Endothelial cell of hepatic sinusoid (primary cell): Measurements from ENCODE around the gene RNF212.

Experiments
- in situ Hi-C: cut with HindIII; loops from 2 replicates; pipeline ENCODE4 v1.10.0; 2017; ENCODE audit warnings: low sequenced_read_pairs

Gene RNF212

DNA sequence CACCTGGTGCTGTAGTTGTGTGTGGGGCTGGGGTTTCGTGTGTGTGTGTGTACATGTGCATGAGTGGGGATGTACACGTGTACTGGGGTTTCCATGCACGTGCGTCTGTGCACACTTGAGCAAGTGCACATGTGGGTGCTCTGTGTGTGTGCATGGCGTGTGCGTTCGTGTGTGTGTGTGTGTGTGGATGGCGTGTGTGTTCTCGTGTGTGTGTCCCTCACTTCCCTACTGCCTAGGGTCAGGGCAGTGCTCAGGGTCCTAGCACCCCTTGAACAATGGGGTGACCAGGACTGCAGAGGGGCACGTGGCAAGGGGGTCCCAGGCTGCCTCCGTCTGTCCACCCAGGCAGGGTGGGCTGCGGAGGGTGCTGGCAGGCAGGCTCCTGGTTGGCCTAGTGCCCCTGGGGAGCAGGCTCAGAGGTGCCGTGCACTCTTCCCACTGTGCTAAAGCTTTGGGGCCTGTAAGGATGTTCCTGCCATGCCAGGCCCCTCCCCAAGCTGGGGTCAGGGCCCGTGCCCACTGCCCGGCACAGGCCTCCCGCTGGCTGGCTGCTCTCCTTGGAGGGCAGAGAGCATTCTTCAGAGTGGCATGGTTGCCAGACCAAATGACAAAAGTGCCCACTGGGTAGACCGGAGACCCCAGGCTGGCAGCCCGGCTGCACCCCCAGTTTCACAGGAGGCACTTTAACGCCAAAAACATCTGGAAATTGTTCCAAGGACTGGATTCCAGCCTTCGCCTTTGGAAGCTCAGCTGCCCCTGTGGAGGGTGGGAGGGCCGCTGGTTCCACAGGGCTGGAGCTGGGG lies 72.8 kb downstream of the RNF212 start:
- in situ Hi-C loops, result no loop called here

DNA sequence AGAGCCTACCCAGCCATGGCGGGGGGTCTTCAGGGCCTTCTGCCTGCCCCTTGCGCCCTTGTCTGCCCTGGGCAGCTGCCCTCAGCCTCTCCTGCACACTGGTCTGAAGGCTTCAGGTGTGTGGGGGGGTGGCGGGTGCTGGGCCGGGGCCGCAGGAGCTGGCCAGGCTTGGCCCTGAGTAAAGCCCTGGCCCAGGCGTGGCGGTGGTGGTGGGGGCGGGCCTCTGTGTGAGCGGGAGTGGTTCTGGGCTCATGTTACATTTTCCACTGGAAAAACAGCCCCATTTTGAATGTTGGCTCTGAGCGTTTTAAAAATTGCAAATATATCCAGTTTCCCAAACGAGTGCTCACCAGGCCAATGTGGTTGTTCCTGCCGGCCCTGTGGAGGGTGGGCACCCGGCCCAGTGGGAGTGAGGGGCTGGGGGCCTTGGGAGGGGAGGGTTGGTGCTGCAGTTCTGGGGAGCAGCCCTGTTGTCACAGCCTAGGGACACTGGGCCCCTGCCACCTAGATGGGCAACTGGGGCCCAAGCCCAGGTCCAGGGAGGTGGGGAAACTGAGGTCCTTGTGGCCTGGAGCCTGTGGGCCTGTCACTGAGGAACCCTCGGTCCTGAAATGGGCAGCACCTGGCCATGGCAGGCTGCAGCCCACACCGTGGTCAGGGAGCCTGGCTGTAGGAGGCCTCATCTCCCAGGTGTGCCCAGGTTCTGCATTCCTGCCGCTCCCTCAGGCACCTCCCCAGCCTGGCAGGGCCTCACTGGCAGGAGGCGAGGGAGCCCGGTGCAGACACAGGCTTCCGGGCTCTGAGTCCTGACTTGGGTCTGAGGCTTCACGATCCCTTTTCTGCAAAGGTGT lies 73.6 kb downstream of the RNF212 start:
- in situ Hi-C loops, result loop anchor here (10.0 kb wide), 2 partner anchors 105 to 315 kb away; partner anchors contain the start of genes GAK and TMEM175

DNA sequence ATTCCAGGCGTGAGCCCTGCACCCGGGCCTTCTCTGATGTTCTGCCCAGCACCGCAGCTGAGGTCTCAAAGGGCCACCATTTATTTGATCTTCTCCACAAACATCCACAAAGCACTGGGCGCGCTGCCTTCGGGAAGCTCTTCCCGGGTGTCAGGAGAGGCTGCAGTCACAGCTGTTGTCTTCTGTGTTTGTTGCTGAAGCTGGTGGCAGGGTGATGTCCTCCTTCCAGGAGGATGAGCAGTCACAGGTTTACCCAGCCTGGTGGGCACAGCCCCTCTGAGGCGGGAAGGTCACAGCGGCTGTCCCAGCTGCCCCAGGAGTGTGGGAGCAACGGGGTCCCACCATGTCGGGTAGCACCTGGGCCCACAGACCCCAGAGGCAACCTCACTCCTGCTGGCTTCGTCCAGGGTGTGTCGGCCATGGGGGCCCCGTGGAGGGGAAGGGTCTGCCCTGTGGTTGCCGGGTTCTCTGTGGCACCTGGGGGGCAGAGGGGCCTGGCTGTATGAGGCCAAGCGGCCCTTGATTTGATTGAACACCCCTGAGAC lies 74.3 kb downstream of the RNF212 start:
- in situ Hi-C loops, result loop anchor here (10.0 kb wide), 2 partner anchors 104 to 316 kb away; partner anchors contain the start of genes GAK and TMEM175

DNA sequence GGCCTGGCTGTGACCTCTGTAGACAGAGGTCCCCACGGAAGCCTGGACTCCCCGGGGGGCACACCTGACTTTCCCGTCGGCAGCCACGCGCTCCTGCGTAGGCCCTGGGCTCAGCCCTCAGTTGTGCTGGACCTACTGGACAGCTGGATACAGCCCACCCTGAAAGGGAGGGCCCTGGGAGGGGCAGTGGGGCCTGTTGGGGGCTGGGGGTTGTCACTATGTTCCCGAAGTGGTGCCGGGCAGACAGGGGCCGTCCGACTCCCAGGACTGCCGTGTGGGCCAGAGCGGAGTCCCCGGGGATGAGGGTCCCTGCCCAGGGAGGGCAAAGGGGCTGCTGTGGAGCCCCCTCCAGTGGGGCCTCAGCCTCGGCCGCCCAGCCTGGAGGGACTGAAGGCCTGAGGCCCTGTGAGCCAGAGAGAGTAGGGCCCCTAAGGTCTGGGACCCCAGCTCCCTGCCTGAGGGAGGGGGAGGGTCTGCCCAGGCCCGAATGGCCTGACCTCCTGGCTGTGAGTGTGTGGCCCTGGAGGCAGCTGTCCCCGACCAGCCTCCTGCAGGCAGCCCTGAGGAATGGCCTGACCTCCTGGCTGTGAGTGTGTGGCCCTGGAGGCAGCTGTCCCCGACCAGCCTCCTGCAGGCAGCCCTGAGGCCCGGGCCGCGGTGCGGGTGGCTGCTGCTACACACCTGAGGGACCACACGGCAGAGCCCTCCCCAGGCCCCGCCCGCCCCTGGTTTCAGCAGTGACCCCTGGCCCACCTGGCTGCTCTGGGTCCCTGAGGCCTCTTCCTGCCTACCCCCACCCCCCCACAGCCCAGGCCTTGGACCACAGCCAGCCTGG lies 76.2 kb downstream of the RNF212 start:
- in situ Hi-C loops, result loop anchor here (10.0 kb wide), 2 partner anchors 102 to 318 kb away; partner anchors contain the start of genes GAK and TMEM175

DNA sequence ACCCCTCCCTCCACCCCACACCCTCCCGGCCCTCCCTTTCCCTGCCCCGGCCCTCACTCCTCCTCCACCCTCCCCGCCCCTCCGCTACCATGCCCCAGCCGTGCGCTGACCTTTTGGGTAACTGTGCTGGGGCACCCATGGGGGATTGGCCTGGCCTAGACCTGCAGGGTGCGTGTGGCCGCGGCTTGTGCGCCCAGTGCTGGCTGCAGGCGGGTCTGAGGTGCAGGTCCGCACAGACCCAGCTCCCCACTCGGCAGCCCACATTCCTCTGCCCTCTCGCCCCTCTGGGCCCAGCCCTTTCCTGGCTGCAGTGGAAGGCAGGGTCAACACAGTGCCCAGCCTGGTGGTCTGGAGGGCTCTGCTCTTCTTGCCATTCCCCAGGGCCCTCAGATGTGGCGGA lies 77.3 kb downstream of the RNF212 start:
- in situ Hi-C loops, result loop anchor here (10.0 kb wide), 2 partner anchors 101 to 319 kb away; partner anchors contain the start of genes GAK and TMEM175

DNA sequence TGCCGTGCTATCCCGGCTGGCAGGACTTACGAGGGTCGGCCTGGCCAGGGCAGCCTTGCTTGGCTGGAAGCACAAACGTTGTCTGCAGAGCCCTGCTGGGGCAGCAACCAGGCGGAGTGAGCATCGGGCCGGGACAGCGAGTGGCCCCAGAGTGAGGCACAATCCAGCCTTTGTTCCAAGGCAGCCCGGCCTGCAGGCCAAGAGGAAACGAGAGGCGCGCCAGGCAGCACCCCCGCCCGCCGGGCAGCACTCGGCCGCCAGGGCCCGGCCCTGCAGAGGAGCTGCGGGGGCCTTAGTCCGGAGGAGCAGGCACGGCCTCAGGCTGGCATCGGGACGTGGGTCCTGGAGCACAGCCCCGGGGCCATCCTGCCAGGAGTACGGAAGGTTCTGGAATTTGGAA lies 77.9 kb downstream of the RNF212 start:
- in situ Hi-C loops, result loop anchor here (10.0 kb wide), 2 partner anchors 101 to 319 kb away; partner anchors contain the start of genes GAK and TMEM175

DNA sequence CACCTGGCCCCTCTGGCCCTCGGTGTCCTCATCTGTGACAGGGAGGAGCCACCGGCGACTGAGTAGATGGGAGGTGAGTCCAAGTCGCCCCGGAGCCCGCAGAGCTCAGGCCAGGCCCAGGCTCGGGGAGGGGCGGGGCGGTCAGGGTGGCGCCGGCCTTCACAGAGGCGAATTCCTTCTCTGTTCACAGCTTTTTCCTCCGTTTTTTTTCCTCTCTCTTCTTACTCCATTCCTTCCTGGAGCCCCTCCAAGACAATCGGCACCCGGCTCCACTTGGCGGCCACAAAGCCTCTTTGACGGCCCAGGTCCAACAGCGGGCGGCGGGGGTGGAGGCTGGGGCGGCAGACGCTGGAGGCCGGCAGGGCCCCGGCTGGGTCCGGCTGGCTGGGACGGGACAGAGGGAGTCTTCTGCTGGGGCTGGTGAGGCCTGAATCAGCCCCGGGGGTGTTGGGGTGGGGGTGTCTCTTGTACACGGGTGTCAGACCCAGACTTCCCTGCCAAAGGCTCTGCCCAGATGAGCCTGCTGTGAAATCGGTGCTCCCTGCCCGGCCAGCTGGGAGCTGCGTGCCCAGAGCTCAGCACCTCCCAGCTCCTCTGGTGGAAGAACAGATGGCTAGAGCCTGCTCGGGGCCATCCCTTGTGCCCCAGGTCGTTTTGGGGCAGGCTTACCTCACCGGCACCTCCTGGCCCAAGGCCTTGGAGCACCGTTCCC lies 79.4 kb downstream of the RNF212 start:
- in situ Hi-C loops, result loop anchor here (5.0 to 10.0 kb wide), 3 partner anchors 62 to 321 kb away; partner anchors contain the start of genes DGKQ, GAK and TMEM175

DNA sequence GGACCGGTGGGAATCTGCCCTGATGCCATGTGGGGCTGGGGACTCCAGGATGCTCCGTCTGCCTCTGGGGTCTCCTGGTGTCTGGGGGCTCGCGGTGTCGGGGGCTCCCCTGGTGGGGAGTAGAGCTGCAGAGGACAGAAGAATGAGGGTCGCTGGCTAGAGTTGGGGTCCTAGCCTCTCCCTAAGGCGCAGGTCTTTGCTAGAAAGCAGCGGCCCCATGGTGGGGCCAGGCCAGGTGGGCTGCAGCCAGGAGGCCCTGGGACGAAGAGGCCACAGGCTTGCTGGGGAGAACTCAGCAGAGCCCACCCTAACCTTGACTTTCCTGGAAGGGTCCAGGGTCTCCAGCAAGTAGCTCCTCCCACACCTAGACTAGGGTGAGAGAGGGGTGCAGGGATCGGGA lies 80.5 kb downstream of the RNF212 start:
- in situ Hi-C loops, result loop anchor here (5.0 to 10.0 kb wide), 3 partner anchors 61 to 322 kb away; partner anchors contain the start of genes DGKQ, GAK and TMEM175

DNA sequence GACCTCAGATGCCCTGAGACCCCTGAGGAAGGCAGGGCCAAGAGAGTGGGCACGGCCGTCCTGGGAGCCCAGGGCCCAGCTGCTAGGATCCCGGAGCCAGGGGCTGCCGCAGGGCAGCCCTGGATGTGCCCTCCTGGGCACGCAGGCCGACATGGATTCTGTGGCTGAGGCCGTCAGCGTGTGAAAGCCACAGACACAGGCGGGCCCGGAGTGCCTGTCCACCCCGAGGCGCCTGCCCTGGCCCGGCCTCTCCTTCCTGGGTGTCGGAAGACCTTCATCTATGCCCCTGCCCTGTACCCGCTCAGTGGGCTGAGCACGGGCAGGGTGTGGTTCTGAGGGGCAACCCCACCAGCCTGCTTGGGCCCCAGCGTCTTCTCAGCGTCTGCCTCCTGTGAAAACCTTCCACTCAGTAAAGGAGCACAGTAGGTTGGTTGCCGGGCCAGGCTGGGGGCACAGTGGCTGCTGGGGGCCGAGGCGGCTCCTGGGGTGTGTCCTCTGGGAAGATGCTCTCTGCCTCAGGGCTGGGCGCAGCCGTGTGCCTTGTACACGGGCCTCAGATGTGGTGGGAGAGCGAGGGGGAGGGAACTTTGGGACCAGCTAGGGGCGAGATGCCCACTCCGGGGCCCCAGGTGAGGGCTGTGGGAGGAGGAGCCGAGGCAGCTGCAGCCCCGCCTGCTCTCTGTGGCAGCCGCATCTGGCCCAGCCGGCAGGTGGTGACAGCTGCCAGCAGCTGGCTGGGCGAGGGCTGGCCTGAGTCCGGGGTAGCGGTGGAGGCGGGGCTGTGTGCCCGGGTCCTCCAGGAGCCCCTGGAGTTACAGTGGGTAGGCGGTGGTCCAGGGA lies 81.2 kb downstream of the RNF212 start:
- in situ Hi-C loops, result loop anchor here (5.0 to 10.0 kb wide), 3 partner anchors 60 to 323 kb away; partner anchors contain the start of genes DGKQ, GAK and TMEM175

DNA sequence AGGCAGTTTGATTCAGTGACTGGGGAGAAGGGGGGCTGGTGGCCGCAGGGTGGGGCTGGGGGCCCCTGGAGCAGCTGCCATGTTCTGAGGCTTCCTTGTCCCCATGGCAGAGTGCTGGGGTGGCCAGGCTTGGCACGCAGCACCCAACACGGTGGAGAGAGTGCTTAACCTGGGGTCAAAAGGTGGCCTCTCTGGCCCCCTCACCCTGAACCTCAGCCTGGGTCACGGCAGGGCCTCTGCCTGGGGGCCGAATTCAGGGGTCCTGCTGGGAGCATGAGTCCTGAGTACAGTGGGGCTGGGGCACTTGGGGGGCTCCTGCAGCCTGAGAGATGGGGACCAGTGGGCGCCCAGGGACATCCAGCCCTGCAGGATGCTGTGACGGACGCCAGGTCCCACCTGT lies 82.0 kb downstream of the RNF212 start:
- in situ Hi-C loops, result loop anchor here (5.0 to 10.0 kb wide), 3 partner anchors 59 to 323 kb away; partner anchors contain the start of genes DGKQ, GAK and TMEM175

DNA sequence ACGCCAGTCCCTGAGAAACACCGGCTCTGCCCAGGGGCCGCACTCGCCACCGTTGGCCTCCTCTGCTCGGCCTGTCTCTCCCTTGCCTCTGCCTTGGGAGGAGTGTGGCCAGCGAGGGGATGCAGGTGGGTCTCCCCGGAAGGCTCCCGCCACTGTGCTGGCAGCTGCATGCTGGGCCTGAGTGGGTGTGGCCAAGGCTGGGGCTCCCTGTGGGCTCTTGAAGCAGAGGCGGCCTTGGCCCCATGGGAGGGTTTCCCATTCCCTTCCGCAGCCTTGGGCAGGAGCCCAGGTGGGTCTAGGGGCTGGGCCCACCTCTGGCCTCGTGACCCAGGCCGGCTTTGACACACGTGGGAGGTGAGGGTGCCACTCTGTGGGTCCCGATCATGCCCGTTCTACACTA lies 82.8 kb downstream of the RNF212 start:
- in situ Hi-C loops, result loop anchor here (5.0 to 10.0 kb wide), 3 partner anchors 58 to 324 kb away; partner anchors contain the start of genes DGKQ, GAK and TMEM175

DNA sequence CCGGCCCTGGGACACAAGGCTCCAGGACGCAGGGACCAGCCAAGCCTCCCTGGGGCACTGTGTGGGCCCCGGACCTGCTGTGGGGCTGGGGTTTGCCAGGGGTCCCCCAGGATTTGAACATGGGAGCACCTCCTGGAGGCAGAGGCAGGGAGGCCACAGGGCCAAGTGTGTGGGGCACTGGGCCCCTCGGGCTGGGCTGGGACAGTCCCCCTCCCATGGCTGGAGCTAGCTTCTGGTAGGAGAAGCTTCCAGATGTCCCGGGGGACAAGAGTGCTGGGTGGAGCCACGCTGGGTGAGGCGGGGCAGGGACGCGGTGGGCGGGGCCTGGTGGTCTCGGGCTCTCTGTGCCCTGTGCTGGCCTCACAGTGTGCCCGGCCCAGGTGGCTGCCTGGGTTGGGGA lies 83.3 kb downstream of the RNF212 start:
- in situ Hi-C loops, result loop anchor here (5.0 to 10.0 kb wide), 3 partner anchors 58 to 325 kb away; partner anchors contain the start of genes DGKQ, GAK and TMEM175

DNA sequence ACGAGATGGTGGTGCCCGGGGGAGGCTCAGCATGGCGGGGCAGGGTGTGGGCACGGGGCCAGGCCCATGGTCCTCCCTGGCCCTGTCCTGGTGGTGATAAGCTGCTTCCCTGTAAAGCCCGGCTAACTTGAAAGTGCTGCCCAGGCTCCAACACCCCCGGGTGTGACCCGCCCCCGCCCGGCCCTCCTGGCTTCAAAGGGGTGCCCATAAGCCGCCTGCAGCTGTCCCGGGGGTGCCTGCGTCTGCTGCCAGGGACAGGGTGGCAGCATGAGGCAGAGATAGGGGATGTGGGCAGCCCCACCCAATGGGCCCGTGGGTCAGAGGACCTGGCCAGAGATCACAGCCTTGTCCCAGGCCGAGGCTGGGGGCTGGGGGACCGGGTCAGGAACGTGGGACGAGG lies 83.8 kb downstream of the RNF212 start:
- in situ Hi-C loops, result no loop called here

DNA sequence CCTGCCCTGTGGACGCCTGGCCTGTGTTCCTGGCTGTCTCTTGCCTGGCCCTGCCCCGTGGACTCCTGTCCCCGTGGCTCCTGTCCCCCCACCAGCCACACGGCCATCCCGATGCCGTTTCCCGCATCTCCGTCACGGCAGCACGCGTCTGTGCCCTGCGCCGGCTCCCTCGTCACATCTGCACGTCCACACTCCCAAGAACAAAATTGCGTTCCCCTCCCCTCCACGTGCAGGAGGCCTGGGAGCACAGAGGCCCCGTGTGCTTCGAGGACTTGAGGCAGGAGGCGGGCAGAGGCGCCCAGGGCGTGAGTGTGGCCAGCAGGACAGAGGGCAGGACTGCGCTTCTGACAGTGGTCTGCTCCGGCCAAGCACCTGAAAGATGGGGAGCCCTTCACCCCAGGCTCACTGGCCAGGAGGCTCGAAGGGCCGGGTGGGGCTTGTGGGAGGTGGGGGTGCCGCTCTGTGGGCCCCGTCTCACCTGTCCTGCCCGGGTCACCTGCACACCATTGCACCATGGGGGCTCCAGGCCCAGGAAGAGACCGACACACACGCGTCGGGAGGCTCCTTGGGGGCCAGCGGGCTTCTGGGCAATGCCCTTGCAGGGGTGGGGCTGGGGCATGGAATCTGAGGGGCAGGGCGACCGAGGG lies 84.7 kb downstream of the RNF212 start:
- in situ Hi-C loops, result no loop called here

DNA sequence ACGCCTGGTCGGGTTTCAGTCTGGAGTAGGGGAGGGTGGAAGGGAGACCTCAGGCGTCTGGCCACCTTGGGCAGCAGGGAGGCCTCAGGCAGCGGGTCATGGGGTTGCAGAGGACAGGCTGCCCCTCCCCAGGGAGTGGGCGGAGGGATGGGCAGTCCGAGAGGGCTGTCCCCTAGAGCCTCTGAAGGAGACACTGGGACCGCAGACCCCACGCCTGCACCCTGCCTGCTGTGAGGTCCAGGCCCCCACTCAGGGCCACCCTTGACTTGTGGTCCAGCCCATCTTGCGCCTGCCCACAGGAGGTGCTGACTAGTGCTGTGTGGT lies 85.5 kb downstream of the RNF212 start:
- in situ Hi-C loops, result no loop called here

DNA sequence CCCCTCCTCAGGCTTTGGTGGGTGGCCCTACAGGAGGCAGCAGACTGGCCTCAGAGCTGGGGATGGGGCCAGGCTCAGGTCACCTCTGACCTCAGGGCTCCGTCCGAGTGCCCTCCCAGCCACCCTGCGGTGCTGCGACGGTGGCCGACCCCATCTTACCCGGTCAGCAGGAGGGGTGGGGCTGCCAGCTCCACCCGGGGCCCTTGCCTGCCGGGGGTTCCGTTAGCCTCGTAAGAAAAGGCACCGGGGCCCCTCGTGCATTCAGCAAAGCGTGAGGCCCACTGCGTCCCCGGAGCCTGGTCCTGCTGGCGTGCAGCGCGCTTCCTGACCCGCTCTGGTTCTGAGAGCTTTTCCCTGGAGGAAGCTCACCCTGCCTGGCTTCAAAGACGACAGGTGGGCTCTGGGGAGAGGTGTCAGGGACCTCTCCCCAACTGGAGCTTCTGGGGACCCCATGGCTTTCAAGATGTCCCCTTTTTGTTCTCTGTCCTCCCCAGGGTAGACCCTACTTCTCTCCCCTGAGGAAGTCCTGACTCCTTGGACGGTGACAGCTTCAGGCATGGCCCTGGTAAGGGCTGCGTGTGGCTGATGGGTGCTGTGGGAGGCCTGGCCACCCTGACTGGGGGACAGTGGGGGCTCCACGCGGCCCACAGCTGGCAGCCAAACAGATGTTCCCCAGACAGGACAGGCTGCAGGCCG lies 86.0 kb downstream of the RNF212 start:
- in situ Hi-C loops, result no loop called here

DNA sequence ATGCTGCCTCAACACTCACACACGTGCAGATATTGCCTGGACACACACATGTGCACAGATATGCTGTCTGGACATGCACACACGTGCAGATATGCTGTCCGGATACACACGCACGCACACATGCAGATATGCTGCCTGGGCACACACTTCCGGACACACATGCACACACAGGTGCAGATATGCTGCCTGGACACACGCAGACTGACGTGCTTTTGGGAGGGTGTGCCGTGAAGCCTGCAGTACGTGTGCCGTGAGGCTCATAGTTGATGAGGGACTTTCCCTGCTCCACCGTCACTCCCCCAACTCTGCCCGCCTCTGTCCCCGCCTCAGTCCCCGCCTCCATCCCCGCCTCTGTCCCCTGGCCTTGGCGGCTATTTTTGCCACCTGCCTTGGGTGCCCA lies 87.2 kb downstream of the RNF212 start:
- in situ Hi-C loops, result no loop called here
